IPS DF 6.9 (cell line): ENCODE data around the gene DIP2C.

Experiments used
- DNase-seq: peaks from one replicate; pipeline ENCODE4 v3.0.0-alpha.2; 2013; ENCODE audit warnings: low read depth, low spot score
- H3K27ac ChIP-seq: one replicate; pipeline ENCODE4 v1.5.1; 2013; ENCODE audit warnings: low read length, control low read depth
- H3K27me3 ChIP-seq: 2 replicates; pipeline ENCODE4 v1.6.1; 2013; ENCODE audit warnings: mild to moderate bottlenecking, low read length; ENCODE audit not compliant: control insufficient read depth, insufficient read depth
- H3K36me3 ChIP-seq: 2 replicates; pipeline ENCODE4 v1.6.1; 2013; ENCODE audit warnings: low read length; ENCODE audit not compliant: control insufficient read depth, insufficient read depth
- H3K4me1 ChIP-seq: 2 replicates; pipeline ENCODE4 v1.6.1; 2013; ENCODE audit warnings: low read length; ENCODE audit not compliant: control insufficient read depth, insufficient read depth
- H3K4me3 ChIP-seq: 2 replicates; pipeline ENCODE4 v1.5.1; 2013; ENCODE audit warnings: mild to moderate bottlenecking, low read length
- H3K9me3 ChIP-seq: 2 replicates; pipeline ENCODE4 v1.6.1; 2013; ENCODE audit warnings: low read length, inconsistent platforms; ENCODE audit not compliant: control insufficient read depth, insufficient read depth
- WGBS: extraction: QIAGEN DNeasy Blood & Tissue Kit; methylation state at CpG from one replicate; pipeline ENCODE4 v1.1.7; 2013; ENCODE audit warnings: mixed read lengths, missing lambda C conversion rate; ENCODE audit not compliant: insufficient read length, insufficient coverage; 5-methylcytosine and 5-hydroxymethylcytosine counted together

The DIP2C gene

GRCh38 chr10:418226-418625 is 271.2 kb downstream of the DIP2C start:
- DNase-seq = no peak
- H3K4me3 ChIP-seq = no peak overlapping the region
- H3K27ac ChIP-seq = no peak overlapping the region
- H3K4me1 ChIP-seq = no peaks in the 10 kb centered on the region
- H3K27me3 ChIP-seq = no peaks in the 10 kb centered on the region
- WGBS = no CpG with 5 or more reads among the region's 15 CpGs
- no peaks in the 10 kb centered on the region for H3K36me3 ChIP-seq
- no peaks in the 10 kb centered on the region for H3K9me3 ChIP-seq

- Histone ChIP-seq H3K4me3 (no peak overlapping the region), H3K9me3 (no peaks in the 10 kb centered on the region), H3K4me1 (no peaks in the 10 kb centered on the region), H3K27me3 (no peaks in the 10 kb centered on the region), H3K27ac (no peak overlapping the region), H3K36me3 (no peaks in the 10 kb centered on the region)
- no CpG with 5 or more reads among the region's 13 CpGs for WGBS
- no peak for DNase-seq
Observed at GRCh38 chr10:416091-416515, 273.4 kb downstream of the DIP2C start.

GRCh38 chr10:413662-414071 is 275.8 kb downstream of the DIP2C start:
- Histone ChIP-seq H3K27ac (no peak overlapping the region), H3K4me1 (no peaks in the 10 kb centered on the region), H3K27me3 (no peaks in the 10 kb centered on the region), H3K4me3 (no peak overlapping the region), H3K36me3 (no peaks in the 10 kb centered on the region), H3K9me3 (no peaks in the 10 kb centered on the region)
- no peak for DNase-seq
- WGBS = no CpG with 5 or more reads among the region's 26 CpGs

- H3K27me3 ChIP-seq = no peaks in the 10 kb centered on the region
- no peaks in the 10 kb centered on the region for H3K36me3 ChIP-seq
- no peak for DNase-seq
- no peak overlapping the region for H3K4me3 ChIP-seq
- WGBS = no CpG with 5 or more reads among the region's 10 CpGs
- H3K27ac ChIP-seq = no peak overlapping the region
- no peaks in the 10 kb centered on the region for H3K4me1 ChIP-seq
- H3K9me3 ChIP-seq = no peaks in the 10 kb centered on the region
Observed at GRCh38 chr10:412109-412508, 277.4 kb downstream of the DIP2C start.

- Histone ChIP-seq H3K36me3 (no peaks in the 10 kb centered on the region), H3K4me3 (no peak overlapping the region), H3K27me3 (no peaks in the 10 kb centered on the region), H3K27ac (no peak overlapping the region), H3K4me1 (no peaks in the 10 kb centered on the region), H3K9me3 (no peaks in the 10 kb centered on the region)
- 100% methylated on average over 2 of the region's 13 CpGs for WGBS
- no peak for DNase-seq
Observed at GRCh38 chr10:411603-412002, 277.9 kb downstream of the DIP2C start.

GRCh38 chr10:409408-410040 is 279.9 kb downstream of the DIP2C start:
- Histone ChIP-seq H3K9me3 (no peaks in the 10 kb centered on the region), H3K27me3 (no peaks in the 10 kb centered on the region), H3K36me3 (no peaks in the 10 kb centered on the region), H3K4me1 (no peaks in the 10 kb centered on the region), H3K4me3 (no peak overlapping the region), H3K27ac (no peak overlapping the region)
- no peak for DNase-seq
- no CpG with 5 or more reads among the region's 12 CpGs for WGBS

- Histone ChIP-seq H3K36me3 (no peaks in the 10 kb centered on the region), H3K27me3 (no peaks in the 10 kb centered on the region), H3K4me1 (no peaks in the 10 kb centered on the region), H3K4me3 (no peak overlapping the region), H3K27ac (no peak overlapping the region), H3K9me3 (no peaks in the 10 kb centered on the region)
- WGBS = no CpG with 5 or more reads among the region's 3 CpGs
- DNase-seq = no peak
Observed at GRCh38 chr10:408236-408635, 281.2 kb downstream of the DIP2C start.

- no peaks in the 10 kb centered on the region for H3K4me1 ChIP-seq
- H3K9me3 ChIP-seq = no peaks in the 10 kb centered on the region
- no peaks in the 10 kb centered on the region for H3K27me3 ChIP-seq
- no peak overlapping the region for H3K27ac ChIP-seq
- no CpG with 5 or more reads among the region's 13 CpGs for WGBS
- no peaks in the 10 kb centered on the region for H3K36me3 ChIP-seq
- DNase-seq = no peak
- H3K4me3 ChIP-seq = no peak overlapping the region
Observed at GRCh38 chr10:406976-407375, 282.5 kb downstream of the DIP2C start.

- Histone ChIP-seq H3K4me3 (no peak overlapping the region), H3K36me3 (no peaks in the 10 kb centered on the region), H3K27me3 (no peaks in the 10 kb centered on the region), H3K27ac (no peak overlapping the region), H3K4me1 (no peaks in the 10 kb centered on the region), H3K9me3 (no peaks in the 10 kb centered on the region)
- DNase-seq = no peak
- no CpG with 5 or more reads among the region's 12 CpGs for WGBS
Observed at GRCh38 chr10:405648-406047, 283.8 kb downstream of the DIP2C start.

GRCh38 chr10:404991-405390 is 284.5 kb downstream of the DIP2C start:
- Histone ChIP-seq H3K36me3 (no peaks in the 10 kb centered on the region), H3K27me3 (no peaks in the 10 kb centered on the region), H3K4me3 (no peak overlapping the region), H3K27ac (no peak overlapping the region), H3K9me3 (no peaks in the 10 kb centered on the region), H3K4me1 (no peaks in the 10 kb centered on the region)
- DNase-seq = no peak
- no CpG with 5 or more reads among the region's 9 CpGs for WGBS

- Histone ChIP-seq H3K4me3 (no peak overlapping the region), H3K36me3 (no peaks in the 10 kb centered on the region), H3K9me3 (no peaks in the 10 kb centered on the region), H3K4me1 (no peaks in the 10 kb centered on the region), H3K27ac (no peak overlapping the region), H3K27me3 (no peaks in the 10 kb centered on the region)
- no CpG with 5 or more reads among the region's 4 CpGs for WGBS
- no peak for DNase-seq
Observed at GRCh38 chr10:404346-404745, 285.1 kb downstream of the DIP2C start.
